GM18951 (cell line): ENCODE results near the gene HOMER2.
"Not testable (repeated sequence)": the region's sequence is repeated elsewhere in the genome, so short reads cannot be mapped to it uniquely, and the experiment has no call there.

Experiments
- POLR2A ChIP-seq: IDR thresholded peaks from 4 replicates; pipeline ENCODE4 v1.6.1; 2011; ENCODE audit warnings: mild to moderate bottlenecking; ENCODE audit not compliant: insufficient read length, insufficient read depth; ENCODE audit errors: extremely low read depth
- in situ Hi-C: fragments of 300-500 bp; cut with MboI; formaldehyde crosslinking; loops from one replicate; pipeline ENCODE4 v1.12.0; 2022; ENCODE audit warnings: low sequenced_read_pairs, mixed read lengths, inconsistent platforms; ENCODE audit not compliant: unreplicated experiment

HOMER2 gene

GRCh38 chr15:82828075-82828474, 124.4 kb downstream of the HOMER2 start:
- in situ Hi-C loops, result no loop called here
- TF ChIP-seq POLR2A, result no peak

- in situ Hi-C loops, result no loop called here
- TF ChIP-seq POLR2A, result no peak
Measured at GRCh38 chr15:82823049-82823448, 129.5 kb downstream of the HOMER2 start.

- in situ Hi-C loops, result not testable (repeated sequence)
Measured at GRCh38 chr15:82821851-82822250, 130.7 kb downstream of the HOMER2 start.

- in situ Hi-C loops, result not testable (repeated sequence)
Measured at GRCh38 chr15:82821396-82821795, 131.1 kb downstream of the HOMER2 start.

GRCh38 chr15:82820128-82820527, 132.4 kb downstream of the HOMER2 start:
- TF ChIP-seq POLR2A, result no peak
- in situ Hi-C loops, result no loop called here

GRCh38 chr15:82812994-82813393, 139.5 kb downstream of the HOMER2 start:
- in situ Hi-C loops, result no loop called here
- TF ChIP-seq POLR2A, result no peak

- no peak for TF ChIP-seq POLR2A
- in situ Hi-C loops, result no loop called here
Measured at GRCh38 chr15:82810890-82811426, 141.6 kb downstream of the HOMER2 start.

- in situ Hi-C loops, result no loop called here
- TF ChIP-seq POLR2A, result no peak
Measured at GRCh38 chr15:82810061-82810889, 142.2 kb downstream of the HOMER2 start.

GRCh38 chr15:82809308-82810060, 143.0 kb downstream of the HOMER2 start, which contains the start of gene WHAMM:
WHAMM (plus strand) TSS chr15:82809628; CDS start chr15:82809727, 99 bp downstream.
- in situ Hi-C loops, result no loop called here
- TF ChIP-seq POLR2A, result peak; percentile 93

GRCh38 chr15:82808634-82809041, 143.9 kb downstream of the HOMER2 start:
- in situ Hi-C loops, result no loop called here
- TF ChIP-seq POLR2A, result no peak

- in situ Hi-C loops, result no loop called here
Measured at GRCh38 chr15:82807920-82808633, 144.4 kb downstream of the HOMER2 start.

GRCh38 chr15:82805994-82806406, 146.5 kb downstream of the HOMER2 start, which contains the start of gene FSD2:
FSD2 (minus strand) TSS chr15:82806069; CDS start chr15:82787390, 18,679 bp downstream.
- in situ Hi-C loops, result no loop called here
- no peak for TF ChIP-seq POLR2A

More at GRCh38 chr15:82807920-82808633, 144.4 kb downstream of the HOMER2 start:
- TF ChIP-seq POLR2A, result no peak

- in situ Hi-C loops, result no loop called here
- TF ChIP-seq POLR2A, result no peak
Measured at GRCh38 chr15:82804575-82804949, 148.0 kb downstream of the HOMER2 start.
